Measurements from ENCODE around the gene PIP5K1B.

DNA sequence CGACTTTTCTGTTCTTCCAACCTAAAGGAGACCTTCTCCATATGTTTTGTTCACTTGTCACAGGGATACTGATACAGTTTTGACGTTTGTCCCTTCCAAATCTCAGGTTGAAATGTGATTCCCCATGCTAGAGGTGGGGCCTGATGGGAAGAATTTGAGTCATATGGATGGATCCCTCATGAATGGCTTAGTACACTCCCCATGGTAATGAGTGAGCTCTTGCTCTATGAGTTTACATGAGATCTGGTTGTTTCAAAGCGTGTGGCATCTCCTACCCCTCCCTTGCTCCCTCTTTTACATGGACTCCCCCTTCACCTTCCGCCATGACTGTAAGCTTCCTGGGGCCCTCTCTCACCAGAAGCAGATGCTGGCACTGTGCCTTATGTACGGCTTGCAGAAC is 6.9 kb downstream of the PIP5K1B start:
- TF ChIP-seq POLR2A (IDR thresholded peaks at IDR 0.05), result no peak
- TF ChIP-seq, protein P1, sequence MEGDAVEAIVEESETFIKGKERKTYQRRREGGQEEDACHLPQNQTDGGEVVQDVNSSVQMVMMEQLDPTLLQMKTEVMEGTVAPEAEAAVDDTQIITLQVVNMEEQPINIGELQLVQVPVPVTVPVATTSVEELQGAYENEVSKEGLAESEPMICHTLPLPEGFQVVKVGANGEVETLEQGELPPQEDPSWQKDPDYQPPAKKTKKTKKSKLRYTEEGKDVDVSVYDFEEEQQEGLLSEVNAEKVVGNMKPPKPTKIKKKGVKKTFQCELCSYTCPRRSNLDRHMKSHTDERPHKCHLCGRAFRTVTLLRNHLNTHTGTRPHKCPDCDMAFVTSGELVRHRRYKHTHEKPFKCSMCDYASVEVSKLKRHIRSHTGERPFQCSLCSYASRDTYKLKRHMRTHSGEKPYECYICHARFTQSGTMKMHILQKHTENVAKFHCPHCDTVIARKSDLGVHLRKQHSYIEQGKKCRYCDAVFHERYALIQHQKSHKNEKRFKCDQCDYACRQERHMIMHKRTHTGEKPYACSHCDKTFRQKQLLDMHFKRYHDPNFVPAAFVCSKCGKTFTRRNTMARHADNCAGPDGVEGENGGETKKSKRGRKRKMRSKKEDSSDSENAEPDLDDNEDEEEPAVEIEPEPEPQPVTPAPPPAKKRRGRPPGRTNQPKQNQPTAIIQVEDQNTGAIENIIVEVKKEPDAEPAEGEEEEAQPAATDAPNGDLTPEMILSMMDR (IDR thresholded peaks at IDR 0.05 in 4 of 5, conservative IDR thresholded peaks at IDR 0.05 in 1 of 5), result no peak
